Astrocyte of the cerebellum (primary cell): ENCODE measurements around the gene LMF1.
"Not testable (repeated sequence)": the region's sequence is repeated elsewhere in the genome, so short reads cannot be mapped to it uniquely, and the experiment has no call there.

Experiments used
- DNase-seq: peaks from one replicate; pipeline ENCODE4 v3.0.0-alpha.2; 2011; ENCODE audit warnings: low read depth
- H3K4me3 ChIP-seq: 2 replicates; pipeline ENCODE4 v1.5.1; 2011; ENCODE audit warnings: mild to moderate bottlenecking, low read depth, low read length, moderate library complexity
- in situ Hi-C: cut with HindIII; loops from 2 replicates; pipeline ENCODE4 v1.10.0; 2017; ENCODE audit warnings: low sequenced_read_pairs
- TF ChIP-seq, protein P1 (sequence below): IDR thresholded peaks from 2 replicates; pipeline ENCODE4 v1.5.1; 2012; ENCODE audit warnings: low read length, low read depth, moderate library complexity, mild to moderate bottlenecking; ENCODE audit errors: missing control alignments

Gene LMF1

GRCh38 chr16:840561-841454 lies 130.0 kb downstream of the LMF1 start:
- DNase-seq: no peak
- in situ Hi-C loops: no loop called here
- H3K4me3 ChIP-seq: no peak overlapping the region
- TF ChIP-seq, protein P1, sequence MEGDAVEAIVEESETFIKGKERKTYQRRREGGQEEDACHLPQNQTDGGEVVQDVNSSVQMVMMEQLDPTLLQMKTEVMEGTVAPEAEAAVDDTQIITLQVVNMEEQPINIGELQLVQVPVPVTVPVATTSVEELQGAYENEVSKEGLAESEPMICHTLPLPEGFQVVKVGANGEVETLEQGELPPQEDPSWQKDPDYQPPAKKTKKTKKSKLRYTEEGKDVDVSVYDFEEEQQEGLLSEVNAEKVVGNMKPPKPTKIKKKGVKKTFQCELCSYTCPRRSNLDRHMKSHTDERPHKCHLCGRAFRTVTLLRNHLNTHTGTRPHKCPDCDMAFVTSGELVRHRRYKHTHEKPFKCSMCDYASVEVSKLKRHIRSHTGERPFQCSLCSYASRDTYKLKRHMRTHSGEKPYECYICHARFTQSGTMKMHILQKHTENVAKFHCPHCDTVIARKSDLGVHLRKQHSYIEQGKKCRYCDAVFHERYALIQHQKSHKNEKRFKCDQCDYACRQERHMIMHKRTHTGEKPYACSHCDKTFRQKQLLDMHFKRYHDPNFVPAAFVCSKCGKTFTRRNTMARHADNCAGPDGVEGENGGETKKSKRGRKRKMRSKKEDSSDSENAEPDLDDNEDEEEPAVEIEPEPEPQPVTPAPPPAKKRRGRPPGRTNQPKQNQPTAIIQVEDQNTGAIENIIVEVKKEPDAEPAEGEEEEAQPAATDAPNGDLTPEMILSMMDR: no peak

DNA sequence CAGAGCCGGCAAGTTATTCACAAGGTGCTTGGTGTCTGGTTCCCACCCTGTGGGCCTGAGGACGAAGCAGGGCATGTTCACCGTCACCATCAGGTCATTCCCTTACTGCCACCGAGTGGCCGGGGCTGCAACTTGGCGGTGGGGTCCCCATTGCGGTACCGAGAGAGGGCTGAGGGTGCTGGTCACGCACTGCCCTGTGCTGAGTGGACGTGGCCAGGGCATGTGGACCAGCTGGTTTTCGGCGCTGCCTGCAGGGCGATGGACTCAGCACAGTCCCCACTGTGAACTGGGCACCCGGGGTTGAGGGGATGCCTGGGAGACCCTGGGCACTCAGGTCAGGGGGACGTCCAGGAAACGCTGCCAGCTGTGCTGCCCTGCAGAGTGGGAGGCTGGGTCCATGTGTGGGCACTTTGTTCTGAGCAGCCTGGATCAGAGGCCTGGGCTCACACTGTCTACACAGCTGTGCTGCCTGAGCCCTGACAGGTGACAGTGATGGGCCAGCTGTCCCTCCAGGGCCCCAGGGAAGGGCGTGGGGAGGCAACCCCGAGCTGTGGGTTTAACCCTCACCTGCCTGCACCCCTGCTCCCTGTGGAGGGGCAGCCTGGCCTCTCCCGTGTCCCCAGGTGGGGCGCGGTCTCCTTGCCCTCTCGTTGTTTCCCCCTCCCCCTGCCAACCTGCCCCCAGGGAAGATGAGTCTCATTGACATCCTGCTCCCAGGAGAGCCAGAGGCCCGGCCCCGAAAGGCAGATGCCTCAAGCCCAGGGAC lies 131.0 kb downstream of the LMF1 start:
- no peak for DNase-seq
- in situ Hi-C loops: loop anchor here (10.0 kb wide), 1 partner anchor 55 kb away; no protein-coding TSS in a partner anchor
- TF ChIP-seq, protein P1: no peak
- H3K4me3 ChIP-seq: no peak overlapping the region

DNA sequence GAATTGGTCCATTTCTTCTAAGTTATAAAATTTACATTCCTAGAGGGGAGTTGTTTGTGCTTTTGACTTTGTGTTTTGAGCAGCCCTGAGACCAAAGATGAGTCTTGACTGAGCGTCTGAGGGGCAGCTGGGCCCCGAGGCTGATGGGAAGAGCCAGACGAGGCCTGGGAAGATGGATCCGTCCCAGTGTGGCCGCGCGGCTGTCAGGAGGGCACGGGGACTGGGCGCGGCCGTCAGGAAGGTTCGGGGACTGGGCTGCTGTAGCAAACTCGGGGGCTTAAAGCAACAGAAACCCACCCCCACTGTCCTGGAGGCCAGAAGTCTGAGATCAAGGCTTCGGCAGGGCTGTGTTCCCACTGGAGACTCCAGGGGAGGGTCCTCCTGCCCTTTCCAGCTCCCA lies 132.0 kb downstream of the LMF1 start:
- in situ Hi-C loops: loop anchor here (10.0 kb wide), 1 partner anchor 56 kb away; no protein-coding TSS in a partner anchor
- no peak for DNase-seq
- H3K4me3 ChIP-seq: no peak overlapping the region
- TF ChIP-seq, protein P1: no peak

- in situ Hi-C loops: loop anchor here (10.0 kb wide), 1 partner anchor 58 kb away; no protein-coding TSS in a partner anchor
- not testable (repeated sequence) for DNase-seq, H3K4me3 ChIP-seq
These were observed 134.0 kb downstream of the LMF1 start for GRCh38 chr16:836822-837221.

DNA sequence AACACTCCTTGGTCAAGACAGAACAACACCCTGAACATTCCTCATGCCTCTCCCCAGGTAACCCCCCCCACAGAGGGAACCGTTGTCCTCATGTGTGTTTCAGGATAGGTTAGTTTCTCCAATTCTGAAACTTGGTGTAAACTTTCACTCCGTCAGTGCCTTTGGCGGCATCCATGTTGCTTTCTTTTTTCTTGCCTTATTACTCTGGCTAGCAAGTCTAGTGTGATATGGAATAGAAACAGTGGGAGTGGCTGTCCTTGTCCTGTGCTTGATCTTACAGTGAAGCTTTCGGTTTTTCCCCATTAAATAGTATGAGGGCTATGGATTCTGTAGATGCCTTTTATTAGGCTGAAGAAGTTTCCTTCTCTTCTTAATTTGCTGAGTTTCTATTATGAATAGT lies 134.6 kb downstream of the LMF1 start:
- no peak for DNase-seq
- no peak overlapping the region for H3K4me3 ChIP-seq
- TF ChIP-seq, protein P1: no peak
- in situ Hi-C loops: loop anchor here (10.0 kb wide), 1 partner anchor 59 kb away; no protein-coding TSS in a partner anchor

DNA sequence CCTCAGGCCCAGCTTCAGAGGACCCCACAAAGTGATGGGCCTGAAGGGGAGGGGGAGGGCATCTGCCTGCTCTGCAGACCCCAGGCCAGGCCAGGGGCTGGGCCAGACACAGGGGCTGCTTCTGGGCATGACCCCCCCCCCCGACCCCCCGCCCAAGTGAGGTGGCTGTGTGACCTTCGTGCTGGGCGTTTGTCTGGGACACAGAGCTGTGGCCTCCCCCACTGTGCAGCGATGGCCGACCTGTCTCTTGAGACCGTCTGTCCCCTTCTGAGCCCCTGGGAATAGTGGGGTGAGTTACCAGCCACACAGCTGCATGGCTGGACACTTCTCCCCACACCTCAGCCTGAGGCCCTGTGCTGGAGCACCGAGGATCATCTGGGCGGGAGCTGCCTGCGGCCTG lies 135.4 kb downstream of the LMF1 start:
- in situ Hi-C loops: loop anchor here (10.0 kb wide), 1 partner anchor 59 kb away; no protein-coding TSS in a partner anchor
- TF ChIP-seq, protein P1: no peak
- no peak for DNase-seq
- H3K4me3 ChIP-seq: no peak overlapping the region
